Stimulated activated CD4-positive, alpha-beta T cell treated with anti-CD3 and anti-CD28 coated beads, Interleukin-1b, Interleukin-23, amount 100 ng/mL, for 4 hours (primary cell): ENCODE data around the gene DAPP1.
"Not testable (repeated sequence)": the region's sequence is repeated elsewhere in the genome, so short reads cannot be mapped to it uniquely, and the experiment has no call there.

ENCODE experiments used
- DNase-seq, 2 donors: peaks; one replicate each; pipeline ENCODE4 v3.0.0-alpha.2; 2020; ENCODE audit warnings: low read depth in 2 of 2

Gene DAPP1

GRCh38 chr4:99824070-99824599, 7.5 kb downstream of the DAPP1 start:
- DNase-seq, result no peak

- no peak for DNase-seq
These were observed 8.6 kb downstream of the DAPP1 start for GRCh38 chr4:99825272-99825671.

GRCh38 chr4:99826016-99826415, 9.4 kb downstream of the DAPP1 start:
- no peak for DNase-seq

- DNase-seq, result no peak
These were observed 10.8 kb downstream of the DAPP1 start for GRCh38 chr4:99827454-99827853.

- DNase-seq, result no peak
These were observed 11.2 kb downstream of the DAPP1 start for GRCh38 chr4:99827857-99828256.

GRCh38 chr4:99828477-99828876, 11.8 kb downstream of the DAPP1 start:
- no peak for DNase-seq

- not testable (repeated sequence) for DNase-seq
These were observed 13.4 kb downstream of the DAPP1 start for GRCh38 chr4:99830051-99830450.

- no peak for DNase-seq
These were observed 15.7 kb downstream of the DAPP1 start for GRCh38 chr4:99832321-99832720.

- DNase-seq, result no peak
These were observed 16.1 kb downstream of the DAPP1 start for GRCh38 chr4:99832758-99833157.

GRCh38 chr4:99833756-99834155, 17.1 kb downstream of the DAPP1 start:
- DNase-seq, result no peak

- DNase-seq, result no peak
These were observed 17.9 kb downstream of the DAPP1 start for GRCh38 chr4:99834569-99834968.

GRCh38 chr4:99835942-99836341, 19.3 kb downstream of the DAPP1 start:
- no peak for DNase-seq

GRCh38 chr4:99838927-99839326, 22.3 kb downstream of the DAPP1 start:
- no peak for DNase-seq

- DNase-seq, result no peak
These were observed 24.5 kb downstream of the DAPP1 start for GRCh38 chr4:99841129-99841528.

GRCh38 chr4:99843413-99843812, 26.8 kb downstream of the DAPP1 start:
- no peak for DNase-seq

GRCh38 chr4:99844048-99844447, 27.4 kb downstream of the DAPP1 start:
- no peak for DNase-seq

- no peak for DNase-seq
These were observed 28.6 kb downstream of the DAPP1 start for GRCh38 chr4:99845179-99845578.

GRCh38 chr4:99845708-99846469, 29.3 kb downstream of the DAPP1 start:
- DNase-seq, result no peak

GRCh38 chr4:99846891-99847290, 30.3 kb downstream of the DAPP1 start:
- DNase-seq, result no peak

- no peak for DNase-seq
These were observed 30.8 kb downstream of the DAPP1 start for GRCh38 chr4:99847362-99847976.

- no peak for DNase-seq
These were observed 32.0 kb downstream of the DAPP1 start for GRCh38 chr4:99848591-99849001.

- DNase-seq, result no peak
These were observed 35.6 kb downstream of the DAPP1 start for GRCh38 chr4:99852199-99852749.

- no peak for DNase-seq
These were observed 36.6 kb downstream of the DAPP1 start for GRCh38 chr4:99853190-99853589.
